T-helper 2 cell treated with Interferon-gamma antibody and Interleukin-4, amounts not matched to agents 100 ng/mL and 5 ng/mL, for 36 hours (primary cell): Measurements from ENCODE around the gene GOLGA5. TPM values are rescaled to one million over a fixed set of nuclear protein-coding genes. Genes with fewer than 3 reads are reported as not detected.
"Not testable (repeated sequence)": the region's sequence is repeated elsewhere in the genome, so short reads cannot be mapped to it uniquely, and the experiment has no call there.

Experiments used
- intact Hi-C: fragments of 100-400 bp; cut with micrococcal nuclease; formaldehyde crosslinking; loops from one replicate; pipeline ENCODE4 v1.15.1; 2023
- total RNA-seq: library from RNA; stranded (reverse); gene quantifications from 2 replicates; pipeline ENCODE4 v1.2.3, GENCODE V29; 2022

Gene GOLGA5
- 18.2 and 19.9 TPM in 2 replicates for total RNA-seq

- intact Hi-C loops = loop anchor here (1.0 to 10.0 kb wide), 5 partner anchors 209 to 749 kb away; partner anchors contain the start of genes CPSF2, LYSET, MOAP1 and NDUFB1
Observed at GRCh38 chr14:92793709-92794546, at the start of gene GOLGA5. TSS of gene GOLGA5 (plus strand) at chr14:92794305. CDS start at chr14:92797438, 3,133 bp downstream.

DNA sequence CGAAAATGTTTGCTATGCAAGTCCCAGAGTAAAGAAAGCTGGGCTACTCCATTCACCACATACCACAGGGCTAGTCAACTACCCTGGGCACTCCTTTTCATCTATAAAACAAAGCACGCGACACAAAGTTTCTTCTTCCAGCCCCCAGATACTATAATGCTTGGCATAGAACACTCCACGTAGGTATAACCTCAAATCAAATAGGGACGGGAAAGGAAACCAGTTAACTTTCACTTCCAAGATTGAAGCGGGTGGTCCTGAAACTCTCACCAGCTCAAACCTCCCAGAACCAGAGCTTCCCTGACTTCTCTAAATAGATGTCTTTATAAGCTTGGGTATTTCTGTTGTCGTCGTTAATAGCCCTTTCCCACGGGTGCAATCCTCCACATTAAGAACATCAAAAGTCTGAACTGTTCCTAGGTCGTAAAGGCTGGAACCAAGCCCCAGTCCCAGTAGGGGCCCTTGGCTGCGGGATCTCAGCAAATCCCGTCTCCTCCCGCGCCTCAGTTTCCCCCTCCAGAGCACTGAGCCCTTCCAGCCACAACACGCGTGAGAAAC, 46.3 kb upstream of the GOLGA5 start:
- intact Hi-C loops = no loop called here

GRCh38 chr14:92748259-92749016, 45.7 kb upstream of the GOLGA5 start, which contains the start of gene LGMN:
TSS of gene LGMN (minus strand) at chr14:92748627. CDS start at chr14:92732786, 15,841 bp downstream.
- intact Hi-C loops = no loop called here

GRCh38 chr14:92750222-92750728, 43.8 kb upstream of the GOLGA5 start:
- intact Hi-C loops = not testable (repeated sequence)

DNA sequence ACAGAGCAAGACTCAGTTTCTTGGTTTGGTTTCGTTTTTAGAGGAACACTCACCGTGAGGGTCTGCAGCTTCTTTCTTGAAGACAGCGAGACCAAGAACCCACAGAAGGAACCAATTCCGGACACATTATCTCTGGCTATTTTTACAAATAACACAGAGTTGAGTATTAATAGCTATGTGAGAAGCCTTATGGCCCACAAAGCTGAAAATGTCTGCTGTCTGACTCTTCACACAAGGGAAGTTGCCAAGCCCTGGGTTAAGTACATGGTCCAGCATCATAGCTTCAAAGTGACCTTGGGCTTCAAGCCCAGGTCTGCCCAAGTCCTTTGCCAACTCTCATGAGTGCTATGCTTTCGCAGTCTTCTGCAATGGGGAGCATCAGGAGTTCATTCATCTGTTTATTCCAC, 43.1 kb upstream of the GOLGA5 start:
- intact Hi-C loops = no loop called here

GRCh38 chr14:92751819-92752218, 42.3 kb upstream of the GOLGA5 start:
- intact Hi-C loops = no loop called here

DNA sequence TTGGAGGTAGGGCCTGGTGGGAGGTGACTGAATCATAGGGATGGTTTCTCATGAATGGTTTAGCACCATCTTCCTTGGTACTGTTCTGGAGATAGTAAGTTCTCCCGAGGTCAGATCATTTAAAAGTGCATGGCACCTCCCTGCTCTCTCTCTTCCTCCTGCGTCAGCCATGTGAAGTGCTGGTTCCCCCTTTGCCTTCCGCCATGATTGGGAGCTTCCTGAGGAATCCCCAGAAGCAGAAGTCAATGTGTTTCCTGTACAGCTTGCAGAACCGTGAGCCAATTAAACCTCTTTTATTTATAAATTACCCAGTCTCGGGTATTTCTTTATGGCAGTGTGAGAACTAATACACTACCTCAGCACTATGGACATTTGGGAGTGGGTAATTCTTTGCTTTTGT, 40.9 kb upstream of the GOLGA5 start:
- intact Hi-C loops = no loop called here

GRCh38 chr14:92754966-92755365, 39.1 kb upstream of the GOLGA5 start:
- intact Hi-C loops = no loop called here

DNA sequence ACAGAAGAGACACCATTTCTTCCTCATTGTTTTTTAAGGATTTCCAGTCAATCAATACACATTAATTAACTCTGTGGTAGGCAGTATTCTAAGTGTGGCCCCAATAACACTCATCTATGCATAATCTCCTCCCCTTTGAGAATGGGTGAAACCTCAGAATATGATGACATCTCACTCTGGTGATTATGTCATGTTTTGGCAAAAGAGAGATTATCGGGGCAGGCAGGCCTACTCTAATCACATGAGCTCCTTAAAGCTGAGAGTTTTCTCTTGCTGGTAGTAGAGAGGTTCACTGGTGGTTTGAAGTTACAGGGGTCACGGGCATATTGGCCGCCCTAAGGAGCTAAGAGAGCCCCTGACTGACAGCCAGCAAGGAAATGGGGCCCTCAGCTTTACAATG, 38.6 kb upstream of the GOLGA5 start:
- intact Hi-C loops = no loop called here

DNA sequence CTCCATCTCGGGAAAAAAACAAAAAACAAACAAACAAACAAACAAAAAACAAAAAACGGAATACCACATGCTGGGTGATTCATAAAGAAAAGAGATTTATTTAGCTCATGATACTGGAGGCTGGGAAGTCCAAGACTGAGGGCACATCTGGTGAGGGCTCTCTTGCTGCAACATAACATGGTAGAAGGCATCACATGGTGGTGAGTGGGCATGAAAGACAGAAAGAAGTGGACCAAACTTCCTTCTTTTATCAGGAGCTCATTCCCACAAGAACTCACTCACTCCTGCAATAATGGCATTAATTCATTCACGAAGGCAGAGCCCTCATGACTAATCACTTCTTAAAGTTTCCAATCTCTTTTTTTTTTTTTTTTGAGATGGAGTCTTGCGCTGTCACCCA, 37.7 kb upstream of the GOLGA5 start:
- intact Hi-C loops = no loop called here

DNA sequence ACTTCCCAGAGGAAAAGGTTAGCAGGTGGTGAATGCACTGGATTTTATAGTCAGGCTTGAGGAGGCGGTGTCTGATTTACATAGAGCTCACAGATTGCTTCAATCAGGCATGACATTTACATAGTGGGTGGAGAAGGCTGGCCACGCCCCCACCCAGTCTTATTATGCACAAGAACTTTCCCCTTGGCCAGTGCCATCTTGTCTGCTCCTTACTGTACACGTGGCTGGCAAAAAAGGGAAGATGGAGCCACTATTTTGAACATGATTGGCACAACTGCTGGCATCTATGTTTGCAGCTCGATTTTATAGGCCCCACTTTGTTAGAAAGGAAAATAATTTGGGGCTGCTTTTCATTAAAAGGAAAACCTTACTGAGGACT, 34.8 kb upstream of the GOLGA5 start:
- intact Hi-C loops = no loop called here

DNA sequence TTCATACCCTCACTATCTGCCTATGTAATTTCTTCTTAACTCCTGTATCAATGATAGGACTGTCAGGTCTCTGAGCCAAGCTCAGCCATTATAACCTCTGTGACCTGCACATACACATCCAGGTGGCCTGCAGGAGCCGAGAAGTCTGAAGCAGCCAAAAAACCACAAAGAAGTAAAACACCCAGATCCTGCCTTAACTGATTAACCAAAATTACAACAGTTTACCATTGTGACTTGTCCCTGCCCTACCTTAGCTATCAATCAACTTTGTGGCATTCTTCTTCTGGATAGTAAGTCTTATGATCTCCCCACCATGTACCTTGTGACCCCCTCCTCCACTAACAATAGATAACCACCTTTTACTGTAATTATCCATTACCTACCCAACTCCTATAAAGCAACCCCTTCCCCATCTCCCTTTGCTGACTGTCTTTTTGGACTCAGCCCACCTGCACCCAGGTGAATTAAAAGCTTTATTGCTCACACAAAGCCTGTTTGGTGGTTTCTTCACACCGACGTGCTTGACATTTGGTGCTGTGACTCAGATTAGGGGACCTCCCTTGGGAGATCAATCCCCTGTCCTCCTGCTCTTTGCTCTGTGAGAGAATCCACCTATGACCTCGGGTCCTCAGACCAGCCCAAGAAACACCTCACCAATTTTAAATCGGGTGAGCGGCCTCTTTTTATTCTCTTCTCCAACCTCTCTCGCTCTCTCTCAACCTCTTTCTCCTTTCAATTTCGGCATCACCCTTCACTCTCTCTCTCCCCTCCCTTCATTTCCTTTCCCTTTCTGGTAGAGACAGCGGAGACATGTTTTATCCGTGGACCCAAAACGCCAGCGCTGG, 34.2 kb upstream of the GOLGA5 start:
- intact Hi-C loops = no loop called here

DNA sequence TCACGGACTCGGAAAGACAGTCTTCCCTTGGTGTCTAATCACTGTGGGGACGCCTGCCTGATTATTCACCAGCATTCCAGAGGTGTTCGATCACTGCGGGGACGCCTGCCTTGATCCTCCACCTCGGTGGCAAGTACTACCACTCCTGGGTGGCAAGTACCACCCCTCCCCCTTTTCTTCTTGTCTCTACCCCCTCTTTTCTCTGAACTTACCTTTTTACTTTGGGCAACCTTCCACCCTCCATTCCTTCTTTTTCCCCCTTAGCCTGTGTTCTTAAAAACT, 33.6 kb upstream of the GOLGA5 start:
- intact Hi-C loops = no loop called here

GRCh38 chr14:92763666-92764631, 30.2 kb upstream of the GOLGA5 start:
- intact Hi-C loops = not testable (repeated sequence)

DNA sequence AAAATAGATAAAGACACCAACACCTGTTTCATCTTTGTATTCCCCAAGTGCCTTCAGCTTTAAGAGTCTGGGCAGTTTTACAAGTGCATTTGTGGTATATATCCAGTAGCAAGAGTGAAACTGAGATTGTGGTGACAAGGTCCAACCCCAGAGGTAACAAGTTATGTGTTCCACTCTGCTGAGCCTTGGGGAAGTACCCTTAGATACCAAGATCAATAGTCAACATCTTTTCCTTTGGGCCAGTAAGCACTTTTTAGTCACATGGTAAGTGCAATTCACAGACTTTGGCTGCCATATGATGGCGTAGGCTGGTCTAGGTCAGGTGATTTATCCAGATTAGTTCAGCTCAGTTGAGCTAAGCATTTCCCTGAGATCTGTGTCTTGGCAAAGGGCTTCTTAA, 25.9 kb upstream of the GOLGA5 start:
- intact Hi-C loops = not testable (repeated sequence)

- intact Hi-C loops = no loop called here
Observed at GRCh38 chr14:92768795-92769194, 25.3 kb upstream of the GOLGA5 start.

DNA sequence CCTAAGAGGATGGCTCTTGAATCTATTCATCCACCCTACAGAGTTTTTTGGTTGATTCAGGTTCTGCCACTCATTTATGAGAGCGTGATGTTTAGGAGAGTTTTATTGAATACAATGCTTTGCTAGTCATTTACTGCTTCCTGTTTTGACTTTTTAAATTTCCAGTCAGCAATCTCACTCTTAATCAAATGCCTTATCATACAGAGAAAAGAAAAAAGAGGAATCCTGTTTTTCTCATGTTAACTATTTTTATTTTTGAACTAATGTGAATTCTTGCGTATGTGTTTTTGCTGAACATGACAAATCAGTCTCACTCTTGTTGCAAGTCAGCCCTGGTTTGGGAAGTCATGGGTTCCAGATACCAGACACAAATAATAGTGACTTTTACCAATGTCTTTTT, 23.6 kb upstream of the GOLGA5 start:
- intact Hi-C loops = no loop called here

DNA sequence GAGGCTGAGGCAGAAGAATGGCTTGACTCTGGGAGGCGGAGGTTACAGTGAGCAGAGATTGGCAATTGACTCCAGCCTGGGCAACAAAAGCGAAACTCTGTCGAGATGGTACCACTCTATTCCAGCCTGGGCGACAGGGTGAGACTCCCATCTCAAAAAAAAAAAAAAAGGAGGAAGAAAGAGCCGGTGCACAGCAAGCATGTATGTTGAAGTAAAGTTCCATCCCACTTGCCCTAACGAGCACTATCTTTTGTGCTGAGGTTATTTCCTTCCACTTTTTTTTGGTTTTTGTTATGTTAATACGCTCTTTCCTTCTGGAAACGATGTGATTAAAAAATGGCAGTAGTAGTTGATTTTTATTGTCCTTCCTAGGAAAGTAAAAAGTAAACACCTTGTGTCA, 19.5 kb upstream of the GOLGA5 start:
- intact Hi-C loops = no loop called here

DNA sequence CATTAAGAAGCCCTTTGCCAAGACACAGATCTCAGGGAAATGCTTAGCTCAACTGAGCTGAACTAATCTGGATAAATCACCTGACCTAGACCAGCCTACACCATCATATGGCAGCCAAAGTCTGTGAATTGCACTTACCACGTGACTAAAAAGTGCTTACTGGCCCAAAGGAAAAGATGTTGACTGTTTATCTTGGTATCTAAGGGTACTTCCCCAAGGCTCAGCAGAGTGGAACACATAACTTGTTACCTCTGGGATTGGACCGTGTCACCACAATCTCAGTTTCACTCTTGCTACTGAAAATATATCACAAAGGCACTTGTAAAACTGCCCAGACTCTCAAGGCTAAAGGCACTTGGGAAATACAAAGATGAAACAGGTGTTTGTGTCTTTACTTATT, 18.8 kb upstream of the GOLGA5 start:
- intact Hi-C loops = not testable (repeated sequence)
